HepG2 (cell line): ENCODE results near the gene UBR4. TPM values are rescaled to one million over a fixed set of nuclear protein-coding genes. Genes with fewer than 3 reads are reported as not detected.

ENCODE experiments used
- ARNT2 ChIP-seq: sonication (generic); formaldehyde crosslinking; IDR thresholded peaks from 2 replicates; pipeline ENCODE4 v1.8.0; 2022; ENCODE audit warnings: mild to moderate bottlenecking, low read depth, missing genetic modification reagents, moderate library complexity
- BORCS8-MEF2B ChIP-seq: sonication (generic); formaldehyde crosslinking; IDR thresholded peaks from 2 replicates; pipeline ENCODE4 v1.8.0; 2022; ENCODE audit warnings: mild to moderate bottlenecking, missing genetic modification reagents
- BRD4 ChIP-seq: sonication (generic); formaldehyde crosslinking; IDR thresholded peaks from 2 replicates; pipeline ENCODE4 v1.4.0; 2020; ENCODE audit warnings: missing genetic modification reagents
- DR1 ChIP-seq: sonication (generic); formaldehyde crosslinking; IDR thresholded peaks from 2 replicates; pipeline ENCODE4 v1.8.0; 2021; ENCODE audit warnings: mild to moderate bottlenecking, missing genetic modification reagents, inconsistent platforms
- EHMT2 ChIP-seq: fragments of 200-600 bp; sonication (generic); IDR thresholded peaks from 2 replicates; pipeline ENCODE4 v1.7.0; 2017; ENCODE audit warnings: antibody characterized with exemption, low read depth, low read length, borderline replicate concordance
- ELF1 ChIP-seq: sonication (generic); formaldehyde crosslinking; IDR thresholded peaks from 2 replicates; pipeline ENCODE4 v1.4.0; 2020; ENCODE audit warnings: missing genetic modification reagents
- FOSL1 ChIP-seq: sonication (generic); formaldehyde crosslinking; IDR thresholded peaks from 2 replicates; pipeline ENCODE4 v1.9.0; 2021; ENCODE audit warnings: missing genetic modification reagents, borderline replicate concordance
- IRF2 ChIP-seq: IDR thresholded peaks from 2 replicates; pipeline ENCODE4 v1.6.1; 2018; ENCODE audit warnings: missing genetic modification reagents, missing compliant biosample characterization
- KLF15 ChIP-seq: sonication (generic); formaldehyde crosslinking; IDR thresholded peaks from 2 replicates; pipeline ENCODE4 v1.8.1; 2023; ENCODE audit warnings: borderline replicate concordance, mild to moderate bottlenecking, inconsistent platforms, missing genetic modification reagents, mixed read lengths
- ZFP37 ChIP-seq: sonication (generic); formaldehyde crosslinking; IDR thresholded peaks from 2 replicates; pipeline ENCODE4 v1.4.0; 2020; ENCODE audit warnings: missing genetic modification reagents, borderline replicate concordance
- ZFP41 ChIP-seq: sonication (generic); formaldehyde crosslinking; IDR thresholded peaks from 2 replicates; pipeline ENCODE4 v1.4.0; 2020; ENCODE audit warnings: mild to moderate bottlenecking, missing genetic modification reagents, borderline replicate concordance
- ZNF205 ChIP-seq: IDR thresholded peaks from 2 replicates; pipeline ENCODE4 v1.6.1; 2018; ENCODE audit warnings: missing biosample characterization, missing genetic modification reagents
- ZNF34 ChIP-seq: sonication (generic); formaldehyde crosslinking; IDR thresholded peaks from 2 replicates; pipeline ENCODE4 v1.4.0; 2020; ENCODE audit warnings: mild to moderate bottlenecking, missing genetic modification reagents, borderline replicate concordance
- ZNF496 ChIP-seq: sonication (generic); formaldehyde crosslinking; IDR thresholded peaks from 2 replicates; pipeline ENCODE4 v1.8.1; 2023; ENCODE audit warnings: mild to moderate bottlenecking, moderate library complexity, missing genetic modification reagents; ENCODE audit not compliant: insufficient replicate concordance
- ZNF879 ChIP-seq: sonication (generic); formaldehyde crosslinking; IDR thresholded peaks from 2 replicates; pipeline ENCODE4 v1.8.1; 2023; ENCODE audit warnings: missing genetic modification reagents
- polyA plus RNA-seq, 8 experiments: library from polyadenylated mRNA; depleted of rRNA in 3 of 8; stranded (reverse) in 7 of 8; unstranded in 1 of 8; fragments of >200 nt; fragmentation: Illumina TruSeq in 4 of 8; extraction: Trizol in 4 of 8; gene quantifications; 2 replicates each; pipeline versions ENCODE4 v1.2.1 to v1.2.3, GENCODE V29; 2011 to 2016; ENCODE audit warnings: low read depth in 4 of 8, missing spikeins in 1 of 8, mixed read lengths in 1 of 8; ENCODE audit not compliant: insufficient read depth in 1 of 8
- total RNA-seq, 5 experiments: library from RNA; depleted of rRNA; stranded (reverse); fragments of >200 nt; fragmentation: Illumina TruSeq; extraction: Trizol; gene quantifications; 2 replicates each; pipeline ENCODE4 v1.2.3, GENCODE V29; 2016; ENCODE audit warnings: low read depth in 1 of 5
- TF ChIP-seq, protein P1 (sequence below): IDR thresholded peaks from 2 replicates; pipeline ENCODE4 v1.6.1; 2016; ENCODE audit warnings: missing compliant biosample characterization, missing genetic modification reagents, borderline replicate concordance
- TF ChIP-seq, protein P2 (sequence below): sonication (generic); formaldehyde crosslinking; IDR thresholded peaks from 2 replicates; pipeline ENCODE4 v1.5.1; 2020; ENCODE audit warnings: mild to moderate bottlenecking, missing genetic modification reagents, moderate library complexity
- TF ChIP-seq, protein P3 (sequence below): sonication (generic); formaldehyde crosslinking; IDR thresholded peaks from 2 replicates; pipeline ENCODE4 v1.5.0; 2020; ENCODE audit warnings: missing genetic modification reagents, mild to moderate bottlenecking, borderline replicate concordance

UBR4 gene
- total and polyA plus RNA-seq, 2 of the 13 experiments (the other 11 are each of a cell fraction or from before 2014, with no cell fraction given): 59.1 to 106 TPM

DNA sequence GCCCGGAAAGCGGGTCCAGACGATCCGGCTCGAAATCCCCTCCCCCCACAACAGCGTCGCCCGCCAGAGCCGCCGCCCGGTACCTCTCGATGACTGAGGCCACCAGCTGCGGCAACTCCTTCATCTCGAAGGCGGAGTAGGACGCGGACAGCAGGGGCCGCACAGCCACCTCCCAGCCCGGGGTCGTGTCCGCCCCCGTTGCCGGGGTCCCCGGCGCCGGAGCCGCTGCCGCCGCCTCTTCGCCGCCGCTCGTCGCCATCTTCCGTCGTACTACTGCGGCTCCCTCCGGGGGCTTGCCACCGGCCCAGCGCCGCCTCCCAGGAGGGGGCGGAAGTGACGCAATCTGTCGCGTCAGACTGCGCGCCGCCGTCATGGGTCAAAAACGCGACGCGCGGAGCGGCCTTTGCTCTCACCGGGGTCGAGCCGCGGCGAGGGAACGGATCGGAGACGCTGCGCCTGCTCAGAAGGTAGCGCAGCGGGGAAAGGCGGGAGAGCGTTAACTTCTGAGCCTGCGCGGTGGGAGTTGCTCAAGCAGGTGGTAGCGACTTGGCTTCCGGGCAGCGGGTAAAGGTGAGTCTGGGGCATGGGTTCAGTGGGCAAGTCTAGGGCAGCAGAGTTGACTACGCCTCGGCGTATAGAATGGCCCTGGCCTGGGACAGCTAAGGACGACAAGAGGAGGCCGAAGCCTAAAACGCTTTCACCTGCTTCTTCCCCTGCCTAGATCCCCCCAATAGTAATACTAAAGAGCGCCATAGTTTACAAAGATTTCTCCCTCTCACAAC, at the start of gene UBR4 (continued):
- TF ChIP-seq, protein P1, sequence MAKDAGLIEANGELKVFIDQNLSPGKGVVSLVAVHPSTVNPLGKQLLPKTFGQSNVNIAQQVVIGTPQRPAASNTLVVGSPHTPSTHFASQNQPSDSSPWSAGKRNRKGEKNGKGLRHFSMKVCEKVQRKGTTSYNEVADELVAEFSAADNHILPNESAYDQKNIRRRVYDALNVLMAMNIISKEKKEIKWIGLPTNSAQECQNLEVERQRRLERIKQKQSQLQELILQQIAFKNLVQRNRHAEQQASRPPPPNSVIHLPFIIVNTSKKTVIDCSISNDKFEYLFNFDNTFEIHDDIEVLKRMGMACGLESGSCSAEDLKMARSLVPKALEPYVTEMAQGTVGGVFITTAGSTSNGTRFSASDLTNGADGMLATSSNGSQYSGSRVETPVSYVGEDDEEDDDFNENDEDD (CRISPR knock-in tag): peak; percentile 99
- TF ChIP-seq BORCS8-MEF2B (CRISPR knock-in tag) (peak; percentile 90), ZNF205 (CRISPR knock-in tag) (peak; percentile 95), ZNF496 (no peak), ARNT2 (peak; percentile 49; the same call in 1 of the 2 replicates), BRD4 (CRISPR knock-in tag) (peak; percentile 87), ELF1 (CRISPR knock-in tag) (peak; percentile 83), ZNF34 (CRISPR knock-in tag) (no peak), ZFP41 (no peak), DR1 (CRISPR knock-in tag) (peak; percentile 86), FOSL1 (no peak), KLF15 (0 out of 2 replicates have a peak, but pooled peaks have one; percentile 62), ZFP37 (CRISPR knock-in tag) (peak; percentile 95), IRF2 (CRISPR knock-in tag) (peak; percentile 85), EHMT2 (no peak), ZNF879 (CRISPR knock-in tag) (peak; percentile 24; the same call in 1 of the 2 replicates)
- TF ChIP-seq, protein P2, sequence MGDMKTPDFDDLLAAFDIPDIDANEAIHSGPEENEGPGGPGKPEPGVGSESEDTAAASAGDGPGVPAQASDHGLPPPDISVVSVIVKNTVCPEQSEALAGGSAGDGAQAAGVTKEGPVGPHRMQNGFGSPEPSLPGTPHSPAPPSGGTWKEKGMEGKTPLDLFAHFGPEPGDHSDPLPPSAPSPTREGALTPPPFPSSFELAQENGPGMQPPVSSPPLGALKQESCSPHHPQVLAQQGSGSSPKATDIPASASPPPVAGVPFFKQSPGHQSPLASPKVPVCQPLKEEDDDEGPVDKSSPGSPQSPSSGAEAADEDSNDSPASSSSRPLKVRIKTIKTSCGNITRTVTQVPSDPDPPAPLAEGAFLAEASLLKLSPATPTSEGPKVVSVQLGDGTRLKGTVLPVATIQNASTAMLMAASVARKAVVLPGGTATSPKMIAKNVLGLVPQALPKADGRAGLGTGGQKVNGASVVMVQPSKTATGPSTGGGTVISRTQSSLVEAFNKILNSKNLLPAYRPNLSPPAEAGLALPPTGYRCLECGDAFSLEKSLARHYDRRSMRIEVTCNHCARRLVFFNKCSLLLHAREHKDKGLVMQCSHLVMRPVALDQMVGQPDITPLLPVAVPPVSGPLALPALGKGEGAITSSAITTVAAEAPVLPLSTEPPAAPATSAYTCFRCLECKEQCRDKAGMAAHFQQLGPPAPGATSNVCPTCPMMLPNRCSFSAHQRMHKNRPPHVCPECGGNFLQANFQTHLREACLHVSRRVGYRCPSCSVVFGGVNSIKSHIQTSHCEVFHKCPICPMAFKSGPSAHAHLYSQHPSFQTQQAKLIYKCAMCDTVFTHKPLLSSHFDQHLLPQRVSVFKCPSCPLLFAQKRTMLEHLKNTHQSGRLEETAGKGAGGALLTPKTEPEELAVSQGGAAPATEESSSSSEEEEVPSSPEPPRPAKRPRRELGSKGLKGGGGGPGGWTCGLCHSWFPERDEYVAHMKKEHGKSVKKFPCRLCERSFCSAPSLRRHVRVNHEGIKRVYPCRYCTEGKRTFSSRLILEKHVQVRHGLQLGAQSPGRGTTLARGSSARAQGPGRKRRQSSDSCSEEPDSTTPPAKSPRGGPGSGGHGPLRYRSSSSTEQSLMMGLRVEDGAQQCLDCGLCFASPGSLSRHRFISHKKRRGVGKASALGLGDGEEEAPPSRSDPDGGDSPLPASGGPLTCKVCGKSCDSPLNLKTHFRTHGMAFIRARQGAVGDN: peak; percentile 100
- TF ChIP-seq, protein P3, sequence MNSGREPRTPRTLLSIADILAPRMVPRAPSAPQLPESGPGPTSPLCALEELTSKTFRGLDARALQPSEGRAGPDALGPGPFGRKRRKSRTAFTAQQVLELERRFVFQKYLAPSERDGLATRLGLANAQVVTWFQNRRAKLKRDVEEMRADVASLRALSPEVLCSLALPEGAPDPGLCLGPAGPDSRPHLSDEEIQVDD (CRISPR knock-in tag): no peak
